ENCODE data around the gene TCF4. TPM values are rescaled to one million over a fixed set of nuclear protein-coding genes. Genes with fewer than 3 reads are reported as not detected.

The TCF4 gene
- polyA plus RNA-seq, 1 donor (not counting 4 experiments of a cell fraction or from before 2014, with no cell fraction given): 9.7 TPM

- Histone ChIP-seq H3K27ac (ENCODE audit: control insufficient read depth, insufficient read depth, low read length) (no peak overlapping the region), H3K36me3 (ENCODE audit: control insufficient read depth in 2 of 2, extremely low read depth in 1 of 2, insufficient read depth in 2 of 2, low read length in 2 of 2) (peaks cover 0 to under 1% of the 10 kb centered on the region in 2 experiments), H3K9ac (ENCODE audit: control insufficient read depth, extremely low read depth, insufficient read depth, low read length) (no peak overlapping the region), H3K4me3 (ENCODE audit: control insufficient read depth in 2 of 3, extremely low read depth in 1 of 3, insufficient read depth in 2 of 3, low read depth in 1 of 3, low read length in 3 of 3) (no peak overlapping the region), H2AFZ (ENCODE audit: control insufficient read depth, low read length) (no peak overlapping the region), H3K9me3 (ENCODE audit: control insufficient read depth, low read depth, low read length) (no peaks in the 10 kb centered on the region), H3K9me1 (ENCODE audit: control insufficient read depth, extremely low read depth, insufficient read depth, low read length) (no peaks in the 10 kb centered on the region), H3K79me2 (ENCODE audit: control insufficient read depth, insufficient read depth, low read length) (no peaks in the 10 kb centered on the region), H4K20me1 (ENCODE audit: control insufficient read depth, extremely low read depth, insufficient read depth, low read length) (no peaks in the 10 kb centered on the region), H3K4me2 (ENCODE audit: control insufficient read depth, extremely low read depth, insufficient read depth, low read depth, low read length) (no peak overlapping the region), H3K4me1 (ENCODE audit: control insufficient read depth, extremely low read depth, insufficient read depth, low read length) (peaks cover 6% of the 10 kb centered on the region), H3K27me3 (ENCODE audit: control insufficient read depth, extremely low read depth, insufficient read depth, low read length) (no peaks in the 10 kb centered on the region)
- no peak for TF ChIP-seq CTCF (optimal IDR thresholded peaks at IDR 0.05 in 1 of 3, IDR thresholded peaks at IDR 0.05 in 1 of 3, conservative IDR thresholded peaks at IDR 0.05 in 1 of 3; ENCODE audit: extremely low read depth in 1 of 3, insufficient read depth in 2 of 3, low read length in 3 of 3)
- TF ChIP-seq EZH2 (IDR thresholded peaks at IDR 0.05; ENCODE audit: low read length): no peak
- DNase-seq (ENCODE audit: low read depth, low spot score): no peak
- no peak for FAIRE-seq
- dilution Hi-C loops (cut with MboI; ENCODE audit: extremely low pct_ligation_motif_present, low sequenced_read_pairs): no loop called here
These were observed 181.5 kb downstream of the TCF4 start for GRCh38 chr18:55406451-55406991.

GRCh38 chr18:55405893-55406406 lies 182.0 kb downstream of the TCF4 start:
- Histone ChIP-seq H3K27ac (ENCODE audit: control insufficient read depth, insufficient read depth, low read length) (no peak overlapping the region), H3K4me2 (ENCODE audit: control insufficient read depth, extremely low read depth, insufficient read depth, low read depth, low read length) (no peak overlapping the region), H4K20me1 (ENCODE audit: control insufficient read depth, extremely low read depth, insufficient read depth, low read length) (no peaks in the 10 kb centered on the region), H3K9me3 (ENCODE audit: control insufficient read depth, low read depth, low read length) (no peaks in the 10 kb centered on the region), H3K27me3 (ENCODE audit: control insufficient read depth, extremely low read depth, insufficient read depth, low read length) (no peaks in the 10 kb centered on the region), H3K4me3 (ENCODE audit: control insufficient read depth in 2 of 3, extremely low read depth in 1 of 3, insufficient read depth in 2 of 3, low read depth in 1 of 3, low read length in 3 of 3) (no peak overlapping the region), H3K9me1 (ENCODE audit: control insufficient read depth, extremely low read depth, insufficient read depth, low read length) (no peaks in the 10 kb centered on the region), H2AFZ (ENCODE audit: control insufficient read depth, low read length) (no peak overlapping the region), H3K9ac (ENCODE audit: control insufficient read depth, extremely low read depth, insufficient read depth, low read length) (no peak overlapping the region), H3K36me3 (ENCODE audit: control insufficient read depth in 2 of 2, extremely low read depth in 1 of 2, insufficient read depth in 2 of 2, low read length in 2 of 2) (peaks cover 0 to 3% of the 10 kb centered on the region in 2 experiments), H3K79me2 (ENCODE audit: control insufficient read depth, insufficient read depth, low read length) (no peaks in the 10 kb centered on the region), H3K4me1 (ENCODE audit: control insufficient read depth, extremely low read depth, insufficient read depth, low read length) (peaks cover 6% of the 10 kb centered on the region)
- DNase-seq (ENCODE audit: low read depth, low spot score): no peak
- TF ChIP-seq EZH2 (IDR thresholded peaks at IDR 0.05; ENCODE audit: low read length): no peak
- no peak for TF ChIP-seq CTCF (optimal IDR thresholded peaks at IDR 0.05 in 1 of 3, IDR thresholded peaks at IDR 0.05 in 1 of 3, conservative IDR thresholded peaks at IDR 0.05 in 1 of 3; ENCODE audit: extremely low read depth in 1 of 3, insufficient read depth in 2 of 3, low read length in 3 of 3)
- dilution Hi-C loops (cut with MboI; ENCODE audit: extremely low pct_ligation_motif_present, low sequenced_read_pairs): no loop called here
- FAIRE-seq: peak; percentile 67

Data from keratinocyte (primary cell).